Measurements from ENCODE around the gene WASHC3. TPM values are rescaled to one million over a fixed set of nuclear protein-coding genes. Genes with fewer than 3 reads are reported as not detected.

WASHC3 gene
- total RNA-seq, 1 experiment from 2014 or later, result 16.6 TPM

GRCh38 chr12:102010265-102010994, 51.4 kb downstream of the WASHC3 start:
- TF ChIP-seq CTCF (conservative IDR thresholded peaks at IDR 0.05; ENCODE audit: low read depth, low read length) (no peak), EZH2 (IDR thresholded peaks at IDR 0.05; ENCODE audit: borderline replicate concordance, low read depth, low read length, poor library complexity, severe bottlenecking) (no peak)
- no peaks in the 10 kb centered on the region for H3K36me3 ChIP-seq (ENCODE audit: insufficient read depth, low read length, poor library complexity, severe bottlenecking)
- H3K27me3 ChIP-seq (replicated peaks; ENCODE audit: insufficient read depth, low read depth, low read length, poor library complexity), result no peaks in the 10 kb centered on the region
- no TSS peak for BruUV-seq (replicated peaks)
- intact Hi-C loops (cut with micrococcal nuclease; ENCODE audit: unreplicated experiment), result no loop called here
- no peaks in the 10 kb centered on the region for H3K4me1 ChIP-seq (ENCODE audit: insufficient read depth, low read length, poor library complexity, severe bottlenecking)
- H3K27ac ChIP-seq (ENCODE audit: low read depth, low read length, poor library complexity, severe bottlenecking), result no peak overlapping the region
- no peak for DNase-seq (ENCODE audit: low spot score)
- ChIA-PET CTCF (interaction anchor here (0.5 kb wide), 1 partner anchor 251 kb away, joined by 5 read pairs; no protein-coding TSS in a partner anchor), POLR2A (ENCODE audit: low non-redundant PET) (no interaction called here)
- no peaks in the 10 kb centered on the region for H3K9me3 ChIP-seq (ENCODE audit: low read depth, low read length, poor library complexity, severe bottlenecking)
- no peak overlapping the region for H3K4me3 ChIP-seq (ENCODE audit: low read depth, low read length, poor library complexity, severe bottlenecking)

- TF ChIP-seq EZH2 (IDR thresholded peaks at IDR 0.05; ENCODE audit: borderline replicate concordance, low read depth, low read length, poor library complexity, severe bottlenecking) (no peak), CTCF (conservative IDR thresholded peaks at IDR 0.05; ENCODE audit: low read depth, low read length) (no peak)
- H3K36me3 ChIP-seq (ENCODE audit: insufficient read depth, low read length, poor library complexity, severe bottlenecking), result no peaks in the 10 kb centered on the region
These were observed 52.0 kb downstream of the WASHC3 start for GRCh38 chr12:102009796-102010195.

GRCh38 chr12:102008615-102009126, 53.1 kb downstream of the WASHC3 start:
- no peak overlapping the region for H3K4me3 ChIP-seq (ENCODE audit: low read depth, low read length, poor library complexity, severe bottlenecking)
- no TSS peak for BruUV-seq (replicated peaks)
- TF ChIP-seq EZH2 (IDR thresholded peaks at IDR 0.05; ENCODE audit: borderline replicate concordance, low read depth, low read length, poor library complexity, severe bottlenecking), result no peak
- no peak for TF ChIP-seq CTCF (conservative IDR thresholded peaks at IDR 0.05; ENCODE audit: low read depth, low read length)

More at GRCh38 chr12:102009796-102010195, 52.0 kb downstream of the WASHC3 start:
- no peaks in the 10 kb centered on the region for H3K9me3 ChIP-seq (ENCODE audit: low read depth, low read length, poor library complexity, severe bottlenecking)
- BruUV-seq (replicated peaks), result no TSS peak
- DNase-seq (ENCODE audit: low spot score), result no peak
- no peak overlapping the region for H3K4me3 ChIP-seq (ENCODE audit: low read depth, low read length, poor library complexity, severe bottlenecking)
- H3K4me1 ChIP-seq (ENCODE audit: insufficient read depth, low read length, poor library complexity, severe bottlenecking), result no peaks in the 10 kb centered on the region
- ChIA-PET POLR2A (ENCODE audit: low non-redundant PET) (no interaction called here), CTCF (interaction anchor here (0.5 kb wide), 1 partner anchor 250 kb away, joined by 5 read pairs; no protein-coding TSS in a partner anchor)
- intact Hi-C loops (cut with micrococcal nuclease; ENCODE audit: unreplicated experiment), result no loop called here
- H3K27ac ChIP-seq (ENCODE audit: low read depth, low read length, poor library complexity, severe bottlenecking), result no peak overlapping the region
- no peaks in the 10 kb centered on the region for H3K27me3 ChIP-seq (replicated peaks; ENCODE audit: insufficient read depth, low read depth, low read length, poor library complexity)

More at GRCh38 chr12:102008615-102009126, 53.1 kb downstream of the WASHC3 start:
- Histone ChIP-seq H3K27ac (ENCODE audit: low read depth, low read length, poor library complexity, severe bottlenecking) (no peak overlapping the region), H3K9me3 (ENCODE audit: low read depth, low read length, poor library complexity, severe bottlenecking) (no peaks in the 10 kb centered on the region), H3K27me3 (replicated peaks; ENCODE audit: insufficient read depth, low read depth, low read length, poor library complexity) (no peaks in the 10 kb centered on the region), H3K36me3 (ENCODE audit: insufficient read depth, low read length, poor library complexity, severe bottlenecking) (no peaks in the 10 kb centered on the region), H3K4me1 (ENCODE audit: insufficient read depth, low read length, poor library complexity, severe bottlenecking) (no peaks in the 10 kb centered on the region)
- intact Hi-C loops (cut with micrococcal nuclease; ENCODE audit: unreplicated experiment), result no loop called here
- ChIA-PET POLR2A (ENCODE audit: low non-redundant PET) (no interaction called here), CTCF (no interaction called here)
- no peak for DNase-seq (ENCODE audit: low spot score)
